ENCODE measurements around the gene SLCO2A1.

SLCO2A1 gene

DNA sequence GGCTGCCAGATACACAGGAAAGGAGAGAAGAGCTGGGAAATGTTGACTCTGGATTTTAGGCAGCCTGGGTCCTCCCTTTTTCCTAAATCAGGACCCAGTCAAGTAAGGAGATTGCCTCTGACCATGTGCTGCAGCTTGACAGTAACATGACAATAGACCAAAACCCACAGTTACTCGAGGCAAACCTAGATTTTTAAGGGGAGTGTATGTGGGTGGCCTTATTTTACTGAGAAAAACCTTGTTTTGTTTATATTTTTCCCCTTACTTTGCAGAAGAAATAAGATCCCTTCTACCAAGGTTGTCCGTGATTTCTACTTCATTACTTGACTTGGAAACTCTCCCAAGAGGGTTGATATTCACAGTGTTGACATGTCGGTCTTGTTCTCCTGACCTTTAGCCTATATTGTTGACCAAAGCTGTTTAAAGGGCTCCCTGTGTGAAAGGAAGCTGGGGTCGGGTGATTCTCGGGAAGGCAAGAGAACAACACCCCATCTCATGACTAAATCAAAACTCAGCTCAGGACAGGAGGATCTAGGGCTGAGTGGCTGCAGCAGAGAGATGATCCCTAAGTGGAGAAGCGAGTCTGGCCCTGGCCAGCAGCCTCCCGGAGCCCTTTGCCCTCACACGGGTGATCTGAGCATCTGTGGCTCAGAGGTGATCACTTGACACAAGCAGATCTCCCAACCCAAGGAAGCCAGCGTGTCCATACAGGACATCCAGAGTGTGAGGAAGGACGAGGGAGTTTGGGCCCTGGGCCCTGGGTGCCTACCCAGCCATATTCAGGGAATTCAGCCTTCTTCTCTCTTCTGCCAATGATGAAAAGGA lies 31.0 kb upstream of the SLCO2A1 start:
- DNase-seq, result no peak

DNA sequence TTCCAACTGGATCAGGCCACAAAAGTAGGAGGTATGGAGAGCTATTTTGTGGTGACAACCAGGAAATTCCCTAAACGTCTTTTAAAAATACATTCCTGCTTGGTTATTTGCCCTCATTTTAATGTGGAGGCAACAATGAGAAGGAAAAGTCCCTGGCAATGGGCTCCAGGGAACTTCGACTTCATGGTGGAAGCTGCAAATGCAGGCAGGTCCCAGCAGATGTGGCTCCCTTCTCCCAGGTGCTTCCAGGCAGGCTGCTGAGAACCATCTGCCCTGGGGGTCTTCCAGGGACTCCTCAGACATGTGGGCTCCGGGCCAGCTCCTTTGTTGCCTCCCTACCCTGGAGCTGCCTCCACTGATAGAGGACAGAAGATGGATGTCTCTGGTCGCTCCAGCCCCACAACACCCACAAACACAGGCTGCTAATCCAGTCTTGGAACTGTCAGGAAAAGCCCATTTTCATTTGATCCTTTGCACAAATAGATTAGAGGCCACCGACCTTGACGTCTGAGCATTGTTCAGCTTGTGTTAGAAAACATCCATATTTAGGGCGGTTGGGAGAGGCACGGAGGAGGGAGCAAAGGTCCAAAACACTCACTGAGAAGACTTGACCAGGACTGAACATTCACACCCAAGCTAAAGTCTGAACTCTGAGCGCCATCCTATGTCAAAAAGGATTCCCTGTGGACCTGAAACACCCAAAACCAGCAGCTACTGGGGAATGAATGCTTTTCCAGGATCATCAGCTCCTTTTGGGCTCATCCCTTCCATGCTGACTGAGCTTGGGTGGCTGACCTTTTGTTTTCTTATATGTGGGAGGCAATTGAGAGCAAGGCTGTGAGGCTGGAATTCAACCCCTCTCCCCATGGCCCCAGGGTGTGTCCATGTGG lies 30.2 kb upstream of the SLCO2A1 start:
- no peak for DNase-seq

GRCh38 chr3:134059035-134059601 lies 29.4 kb upstream of the SLCO2A1 start:
- no peak for DNase-seq

DNA sequence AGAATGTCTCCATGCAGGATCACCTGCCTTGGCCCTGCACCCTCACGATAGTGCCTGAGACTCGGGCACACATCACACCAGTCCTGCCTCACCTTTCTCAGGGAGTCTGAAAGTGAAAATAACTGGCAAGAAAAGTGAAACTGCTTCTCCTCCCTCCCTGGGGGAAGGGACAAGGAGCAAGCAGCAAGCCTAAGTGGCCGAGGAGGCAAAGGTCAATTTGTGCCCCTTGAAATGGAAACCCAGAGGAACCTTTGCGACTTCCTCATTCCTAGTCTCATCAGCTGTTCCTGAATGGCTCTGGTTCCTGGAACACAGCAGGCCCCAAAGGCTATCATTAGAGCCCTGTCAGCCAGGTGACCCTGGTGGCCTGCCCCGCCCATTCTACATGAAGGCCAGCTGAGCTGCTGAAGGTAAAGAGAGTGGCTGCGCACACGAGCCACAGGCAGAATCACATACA lies 28.0 kb upstream of the SLCO2A1 start:
- DNase-seq, result no peak

- no peak for DNase-seq
Observed at GRCh38 chr3:134057006-134057653, 27.4 kb upstream of the SLCO2A1 start.

GRCh38 chr3:134056464-134056891 lies 26.8 kb upstream of the SLCO2A1 start:
- DNase-seq, result no peak

DNA sequence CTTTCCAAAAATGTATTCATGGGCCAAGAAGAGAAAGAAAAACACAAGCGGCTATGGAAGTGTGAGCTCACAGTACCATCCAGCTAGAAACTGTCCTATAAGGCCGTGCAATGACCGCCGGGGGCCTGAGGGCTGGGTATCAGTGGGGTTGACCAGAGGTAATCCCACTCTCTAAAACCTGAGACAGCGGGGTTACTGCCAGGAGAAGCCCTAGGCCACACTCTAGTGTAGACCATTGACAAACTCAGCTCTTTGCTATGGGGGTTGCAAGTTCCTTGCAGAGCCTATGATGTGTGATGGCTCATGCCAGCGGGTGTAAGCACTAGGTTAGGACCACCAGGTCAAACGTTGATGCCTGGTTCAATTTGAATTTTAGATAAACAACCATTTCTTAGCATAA lies 25.9 kb upstream of the SLCO2A1 start:
- no peak for DNase-seq

DNA sequence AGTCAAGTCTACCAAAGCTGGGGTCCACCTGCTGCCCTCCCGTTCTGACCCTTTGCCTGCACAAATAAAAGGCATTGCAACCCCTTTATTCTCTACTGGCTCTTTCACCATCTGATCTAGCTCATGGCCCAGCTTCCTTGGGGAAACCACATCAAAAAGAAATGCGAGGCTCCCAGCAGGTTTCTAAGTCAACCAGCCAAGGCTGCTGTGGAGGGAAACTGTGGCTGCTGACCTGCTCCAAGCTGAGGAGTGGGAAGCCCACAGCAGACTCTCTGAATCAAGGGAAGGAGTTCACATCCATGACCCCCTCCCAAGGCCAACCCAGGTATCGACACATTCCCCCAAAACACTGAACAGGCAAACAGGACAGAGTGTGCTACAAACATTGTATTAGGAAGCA lies 25.2 kb upstream of the SLCO2A1 start:
- DNase-seq, result no peak

- DNase-seq, result no peak
Observed at GRCh38 chr3:134054231-134054630, 24.5 kb upstream of the SLCO2A1 start.

DNA sequence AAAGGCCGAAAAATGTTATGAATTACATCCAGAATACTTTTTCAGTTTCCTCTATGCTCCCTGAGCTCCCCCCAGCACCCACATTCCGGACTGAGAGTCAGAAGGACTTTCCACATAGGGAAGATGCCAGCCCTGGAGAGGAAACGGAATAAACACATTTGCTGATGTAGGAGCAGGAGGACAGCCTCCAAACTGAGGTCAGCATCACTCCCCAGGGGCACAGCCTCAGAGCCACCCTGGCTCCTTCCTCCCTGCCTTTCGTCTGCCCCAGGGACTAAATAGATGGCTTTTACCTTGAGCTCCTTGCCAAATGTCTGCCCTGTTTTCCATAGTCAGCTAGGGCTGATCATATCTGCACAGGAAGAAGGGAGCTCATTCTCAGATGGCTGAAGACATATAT lies 22.6 kb upstream of the SLCO2A1 start:
- no peak for DNase-seq

- no peak for DNase-seq
Observed at GRCh38 chr3:134049676-134050075, 20.0 kb upstream of the SLCO2A1 start.

GRCh38 chr3:134048278-134048996 lies 18.7 kb upstream of the SLCO2A1 start:
- no peak for DNase-seq

DNA sequence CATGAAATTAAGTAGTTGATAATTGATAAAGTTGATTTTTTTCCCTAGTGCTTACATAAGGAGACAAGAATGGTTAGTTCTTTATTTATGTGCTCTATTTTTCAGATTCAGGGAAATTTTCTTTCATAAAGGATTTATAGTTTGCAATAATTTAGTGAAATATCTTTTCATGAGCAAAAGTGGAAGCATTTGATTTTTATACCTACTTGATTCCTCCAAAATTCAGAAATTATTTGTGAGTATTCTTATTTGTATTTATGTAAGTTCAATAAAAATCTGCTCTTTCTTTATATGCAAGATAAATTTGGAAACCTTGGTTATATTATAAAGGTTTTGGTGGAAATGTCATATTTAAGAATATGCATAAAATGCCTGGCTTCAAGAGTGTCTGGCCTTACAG lies 14.7 kb upstream of the SLCO2A1 start:
- DNase-seq, result no peak

- no peak for DNase-seq
Observed at GRCh38 chr3:134040066-134040465, 10.3 kb upstream of the SLCO2A1 start.

GRCh38 chr3:134039161-134039862 lies 9.6 kb upstream of the SLCO2A1 start:
- no peak for DNase-seq

DNA sequence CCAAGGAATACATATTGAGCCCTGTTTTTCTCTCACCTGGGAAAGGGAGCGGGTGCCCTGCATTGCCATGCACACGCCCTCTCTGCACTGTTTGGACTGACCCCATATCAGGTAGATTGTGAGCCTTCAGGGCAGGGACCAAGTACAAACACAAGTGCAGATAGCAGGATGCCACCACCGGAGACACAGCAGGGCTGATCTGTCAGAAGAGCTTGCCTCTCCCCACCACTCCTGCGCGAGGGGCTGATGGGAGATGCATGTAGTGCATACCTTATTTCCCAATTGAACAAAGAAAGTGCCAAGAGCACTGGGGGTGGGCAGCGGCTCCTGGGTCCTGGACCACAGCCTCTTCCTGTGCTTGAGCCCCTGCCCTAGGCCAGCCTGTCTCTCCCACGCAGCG lies 9.0 kb upstream of the SLCO2A1 start:
- DNase-seq, result no peak

DNA sequence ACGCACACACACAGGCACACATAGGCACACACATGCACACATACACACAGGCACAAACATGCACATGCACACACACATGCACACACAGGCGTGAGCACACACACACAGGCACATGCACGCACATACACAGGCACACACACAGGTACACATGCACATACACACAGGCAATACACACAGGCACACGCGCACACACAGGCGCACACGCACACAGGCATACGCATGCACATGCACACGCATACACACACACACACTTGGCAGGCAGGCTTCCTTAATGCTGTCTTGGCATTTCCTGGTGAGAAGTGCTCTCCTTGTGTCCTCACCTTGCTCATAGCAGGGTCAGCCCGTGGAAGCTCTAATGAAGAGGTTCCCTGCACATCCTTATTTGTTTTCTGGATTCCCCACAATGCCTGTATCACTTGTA lies 8.4 kb upstream of the SLCO2A1 start:
- no peak for DNase-seq

- DNase-seq, result no peak
Observed at GRCh38 chr3:134037168-134037567, 7.4 kb upstream of the SLCO2A1 start.

- DNase-seq, result no peak
Observed at GRCh38 chr3:134036291-134036690, 6.6 kb upstream of the SLCO2A1 start.

DNA sequence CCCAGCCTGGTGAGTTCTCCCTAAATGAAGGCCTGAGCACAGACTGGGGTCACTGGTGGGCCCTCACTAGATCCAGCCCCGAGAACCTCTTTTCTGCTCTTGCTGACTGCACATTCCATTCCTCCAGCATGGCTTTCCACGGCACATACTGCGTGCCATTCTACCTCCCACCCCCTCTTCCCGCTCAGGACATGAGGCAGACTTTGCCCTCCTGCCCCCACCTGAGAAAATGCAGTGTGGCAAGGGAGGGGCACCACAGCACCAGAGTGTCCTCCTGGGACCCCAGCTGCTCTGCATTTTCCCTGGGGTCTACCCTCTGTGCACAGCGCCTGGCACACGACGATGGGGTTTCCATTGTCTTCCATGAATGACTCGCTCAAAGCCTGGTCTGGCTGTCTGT lies 6.1 kb upstream of the SLCO2A1 start:
- DNase-seq, result no peak

GRCh38 chr3:134034005-134034785 lies 4.5 kb upstream of the SLCO2A1 start:
- DNase-seq, result no peak

Measured in NCI-H2171 (cell line).